Measurements from ENCODE around the gene TBC1D22B. TPM values are rescaled to one million over a fixed set of nuclear protein-coding genes. Genes with fewer than 3 reads are reported as not detected.

TBC1D22B gene
- total and polyA plus RNA-seq, 12 donors: 7.4 to 21.9 (median 15.7) TPM

DNA sequence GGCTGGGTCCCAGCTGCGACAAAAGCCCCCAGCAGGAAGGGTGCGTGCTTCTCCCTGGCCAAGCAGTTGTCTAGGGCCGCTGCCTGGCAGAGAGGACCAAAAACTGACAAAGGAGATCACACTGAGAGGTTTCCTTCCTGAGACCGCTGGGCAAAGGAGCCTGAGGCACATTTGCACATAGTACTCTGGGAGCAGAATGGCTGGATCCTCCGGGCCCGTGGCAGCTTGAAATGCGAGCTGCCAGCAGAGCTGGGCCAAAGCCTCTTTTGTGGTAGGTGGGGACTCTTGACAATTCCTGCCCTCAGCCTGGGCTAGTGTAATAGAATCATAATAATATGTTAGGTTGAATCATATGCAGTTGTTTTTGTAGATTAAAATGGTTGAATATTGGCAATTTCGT is 63.1 kb downstream of the TBC1D22B start:
- H3K4me3 ChIP-seq: no peak overlapping the region
- H3K9me3 ChIP-seq (replicated peaks in 1 of 3): no peaks in the 10 kb centered on the region
- peak overlapping the region in 4 of 5 donors; percentile 31 to 62 (median 36) for H3K27ac ChIP-seq
- peak in 1 of 7 donors; percentile 16 for DNase-seq
- H3K27me3 ChIP-seq: no peaks in the 10 kb centered on the region
- WGBS, 4 donors: 66 to 72% (median 71%) methylated on average over 7 to 8 of the region's 8 CpGs
- H3K4me1 ChIP-seq (replicated peaks in 1 of 2): peaks cover 3 to 16% of the 10 kb centered on the region in 2 donors
- intact Hi-C loops (cut with DNase I): loop anchor here in 1 of 2 donors (5.0 to 10.0 kb wide), 2 partner anchors 244 to 372 kb away; no protein-coding TSS in a partner anchor
- peaks cover 0 to 28% of the 10 kb centered on the region in 2 donors for H3K36me3 ChIP-seq (replicated peaks in 1 of 2)
- TF ChIP-seq, protein P1, sequence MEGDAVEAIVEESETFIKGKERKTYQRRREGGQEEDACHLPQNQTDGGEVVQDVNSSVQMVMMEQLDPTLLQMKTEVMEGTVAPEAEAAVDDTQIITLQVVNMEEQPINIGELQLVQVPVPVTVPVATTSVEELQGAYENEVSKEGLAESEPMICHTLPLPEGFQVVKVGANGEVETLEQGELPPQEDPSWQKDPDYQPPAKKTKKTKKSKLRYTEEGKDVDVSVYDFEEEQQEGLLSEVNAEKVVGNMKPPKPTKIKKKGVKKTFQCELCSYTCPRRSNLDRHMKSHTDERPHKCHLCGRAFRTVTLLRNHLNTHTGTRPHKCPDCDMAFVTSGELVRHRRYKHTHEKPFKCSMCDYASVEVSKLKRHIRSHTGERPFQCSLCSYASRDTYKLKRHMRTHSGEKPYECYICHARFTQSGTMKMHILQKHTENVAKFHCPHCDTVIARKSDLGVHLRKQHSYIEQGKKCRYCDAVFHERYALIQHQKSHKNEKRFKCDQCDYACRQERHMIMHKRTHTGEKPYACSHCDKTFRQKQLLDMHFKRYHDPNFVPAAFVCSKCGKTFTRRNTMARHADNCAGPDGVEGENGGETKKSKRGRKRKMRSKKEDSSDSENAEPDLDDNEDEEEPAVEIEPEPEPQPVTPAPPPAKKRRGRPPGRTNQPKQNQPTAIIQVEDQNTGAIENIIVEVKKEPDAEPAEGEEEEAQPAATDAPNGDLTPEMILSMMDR (IDR thresholded peaks at IDR 0.05): no peak
- no peak for TF ChIP-seq POLR2A (IDR thresholded peaks at IDR 0.05)

DNA sequence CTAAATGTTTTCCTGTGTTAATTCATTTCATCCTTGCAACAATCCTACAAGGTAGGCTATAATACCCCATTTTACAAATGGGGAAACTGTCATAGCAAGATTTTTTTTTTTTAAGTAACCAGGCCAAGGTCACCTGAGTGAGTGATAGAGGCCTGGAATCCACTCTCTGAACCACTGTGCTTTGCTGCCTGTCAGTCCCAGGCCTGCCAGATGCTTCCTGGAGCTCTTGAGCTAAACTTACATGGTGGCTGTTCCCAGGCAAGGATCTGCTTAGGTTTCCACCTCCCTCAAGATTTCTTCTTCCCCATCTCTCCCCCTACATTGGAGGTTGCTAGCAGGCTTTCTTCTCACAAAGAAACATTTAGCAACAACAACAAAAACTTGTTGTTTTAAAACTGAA is 63.5 kb downstream of the TBC1D22B start:
- Histone ChIP-seq H3K27me3 (no peaks in the 10 kb centered on the region), H3K4me3 (no peak overlapping the region), H3K36me3 (replicated peaks in 1 of 2) (peaks cover 0 to 24% of the 10 kb centered on the region in 2 donors), H3K9me3 (replicated peaks in 1 of 3) (no peaks in the 10 kb centered on the region), H3K27ac (peak overlapping the region in 4 of 5 donors; percentile 21 to 62 (median 32)), H3K4me1 (replicated peaks in 1 of 2) (peaks cover 3 to 16% of the 10 kb centered on the region in 2 donors)
- TF ChIP-seq POLR2A (IDR thresholded peaks at IDR 0.05): no peak
- TF ChIP-seq, protein P1 (IDR thresholded peaks at IDR 0.05): no peak
- peak in 3 of 7 donors; percentile 47 to 51 (median 50) for DNase-seq
- intact Hi-C loops (cut with DNase I): loop anchor here in 1 of 2 donors (5.0 to 10.0 kb wide), 2 partner anchors 244 to 371 kb away; no protein-coding TSS in a partner anchor

DNA sequence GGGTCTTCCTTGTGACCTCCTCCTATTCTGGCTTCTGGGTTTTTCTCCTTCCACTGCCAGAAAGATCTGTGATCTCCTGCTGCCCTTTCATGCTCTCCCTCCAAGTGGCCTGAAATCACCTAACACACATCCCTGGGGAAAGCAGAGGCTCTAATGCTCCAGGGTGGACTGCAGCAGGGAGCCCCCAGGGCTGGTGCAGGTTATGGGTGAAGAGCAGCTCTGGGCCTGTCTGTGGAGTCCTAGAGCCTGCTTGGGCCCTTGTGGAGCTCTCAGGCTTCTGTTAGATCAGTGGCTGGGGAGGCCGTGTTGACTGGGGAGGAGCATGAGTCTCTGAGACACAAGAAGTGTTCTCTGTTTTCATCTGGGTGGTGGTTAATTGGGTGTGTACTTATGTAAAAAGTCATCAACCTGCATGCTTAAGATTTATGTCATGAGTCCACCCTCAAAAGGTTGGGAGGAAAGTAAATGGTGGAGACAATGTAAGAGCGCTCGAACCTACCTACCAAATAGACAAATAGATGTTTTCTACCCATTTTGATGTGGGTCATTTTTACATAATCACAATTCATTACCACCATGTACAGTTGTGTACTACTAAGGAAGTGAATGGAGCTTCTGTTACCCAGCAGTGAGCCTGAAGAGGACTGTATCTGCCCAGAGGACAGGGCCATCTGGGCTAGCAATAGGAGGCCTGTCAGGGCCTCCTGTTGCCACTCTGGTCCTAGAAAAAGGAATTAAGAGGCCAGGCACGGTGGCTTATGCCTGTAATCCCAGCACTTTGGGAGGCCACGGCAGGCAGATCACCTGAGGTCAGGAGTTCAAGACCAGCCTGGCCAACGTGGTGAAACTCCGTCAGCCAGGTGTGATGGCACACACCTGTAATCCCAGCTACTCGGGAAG is 64.2 kb downstream of the TBC1D22B start:
- Histone ChIP-seq H3K4me3 (no peak overlapping the region), H3K9me3 (replicated peaks in 1 of 3) (no peaks in the 10 kb centered on the region), H3K27me3 (no peaks in the 10 kb centered on the region), H3K27ac (peak overlapping the region in 4 of 5 donors; percentile 21 to 62 (median 32)), H3K36me3 (replicated peaks in 1 of 2) (peaks cover 0 to 17% of the 10 kb centered on the region in 2 donors), H3K4me1 (replicated peaks in 1 of 2) (peaks cover 3 to 16% of the 10 kb centered on the region in 2 donors)
- WGBS, 4 donors: 82 to 88% (median 86%) methylated on average over 8 of the region's 8 CpGs
- no peak for DNase-seq
- TF ChIP-seq POLR2A (IDR thresholded peaks at IDR 0.05): no peak
- TF ChIP-seq, protein P1 (IDR thresholded peaks at IDR 0.05): no peak
- intact Hi-C loops (cut with DNase I): loop anchor here in 1 of 2 donors (5.0 to 10.0 kb wide), 2 partner anchors 243 to 371 kb away; no protein-coding TSS in a partner anchor

DNA sequence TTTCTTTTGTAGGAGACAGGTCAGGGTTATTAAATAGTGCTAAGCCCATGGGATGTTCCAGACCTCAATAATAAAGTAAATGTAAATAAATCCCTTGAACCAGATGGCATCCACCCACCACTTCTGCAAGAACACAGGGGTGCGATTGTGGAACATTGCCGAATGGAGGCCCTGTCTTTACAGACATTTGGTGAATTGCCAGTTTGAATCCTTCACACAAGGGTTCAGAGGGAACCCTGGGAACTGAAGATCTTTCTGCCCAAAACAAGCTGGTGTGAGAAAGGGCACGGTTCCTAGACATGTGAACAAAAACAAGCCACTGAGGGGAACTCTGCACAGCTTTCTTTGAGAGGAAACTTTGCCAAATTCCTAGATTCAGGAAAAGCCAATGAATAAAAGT is 66.0 kb downstream of the TBC1D22B start:
- no peak for DNase-seq
- Histone ChIP-seq H3K27me3 (no peaks in the 10 kb centered on the region), H3K4me3 (no peak overlapping the region), H3K27ac (no peak overlapping the region), H3K4me1 (replicated peaks in 1 of 2) (peaks cover 3 to 16% of the 10 kb centered on the region in 2 donors), H3K36me3 (replicated peaks in 1 of 2) (no peaks in the 10 kb centered on the region), H3K9me3 (replicated peaks in 1 of 3) (no peaks in the 10 kb centered on the region)
- no peak for TF ChIP-seq POLR2A (IDR thresholded peaks at IDR 0.05)
- TF ChIP-seq, protein P1 (IDR thresholded peaks at IDR 0.05): no peak
- intact Hi-C loops (cut with DNase I): loop anchor here in 1 of 2 donors (5.0 to 10.0 kb wide), 2 partner anchors 241 to 369 kb away; no protein-coding TSS in a partner anchor
- 32 to 53% (median 45%) methylated on average over 3 of the region's 3 CpGs for WGBS, 4 donors
